ENCODE results near the gene MMP23B. TPM values are rescaled to one million over a fixed set of nuclear protein-coding genes. Genes with fewer than 3 reads are reported as not detected.

The MMP23B gene
- total RNA-seq, 1 donor from 2014 or later = 3.2 TPM

Other genes starting within 250 kb of the MMP23B start
- 111 and 189 TPM in 2 replicates for gene CCNL2, start 232.8 kb upstream of the MMP23B start, total RNA-seq
- gene MRPL20, start 224.9 kb upstream of the MMP23B start, total RNA-seq = 125 and 128 TPM in 2 replicates
- gene ANKRD65, start 210.9 kb upstream of the MMP23B start, total RNA-seq = 0.34 TPM in 1 of 2 replicates, not detected in the other
- 21.4 and 34.8 TPM in 2 replicates for gene VWA1, start 196.5 kb upstream of the MMP23B start, total RNA-seq
- not detected in 2 replicates for gene ATAD3C, start 182.5 kb upstream of the MMP23B start, total RNA-seq
- gene ATAD3B, start 160.4 kb upstream of the MMP23B start, total RNA-seq = 22.6 and 37.5 TPM in 2 replicates
- gene ATAD3A, start 120.0 kb upstream of the MMP23B start, total RNA-seq = 48.3 and 54.5 TPM in 2 replicates
- gene TMEM240, start 91.5 kb upstream of the MMP23B start, total RNA-seq = 1.7 and 3.4 TPM in 2 replicates
- 106 and 136 TPM in 2 replicates for gene SSU72, start 57.3 kb upstream of the MMP23B start, total RNA-seq
- gene FNDC10, start 32.0 kb upstream of the MMP23B start, total RNA-seq = 5.2 and 9.9 TPM in 2 replicates
- gene MIB2, start 16.7 kb upstream of the MMP23B start, total RNA-seq = 56.8 and 81.2 TPM in 2 replicates
- 13.5 and 24.3 TPM in 2 replicates for gene CDK11B, start 26.8 kb downstream of the MMP23B start, total RNA-seq
- 40.0 and 62.2 TPM in 2 replicates for gene SLC35E2B, start 60.6 kb downstream of the MMP23B start, total RNA-seq
- gene CDK11A, start 92.2 kb downstream of the MMP23B start, total RNA-seq = 19.7 and 25.9 TPM in 2 replicates
- 91.0 and 134 TPM in 2 replicates for gene NADK, start 146.3 kb downstream of the MMP23B start, total RNA-seq

Measured in glomerular endothelial cell (primary cell).